Neural cell (in vitro differentiated cells): Measurements from ENCODE around the gene IQSEC1. TPM values are rescaled to one million over a fixed set of nuclear protein-coding genes. Genes with fewer than 3 reads are reported as not detected.
A peak's percentile ranks its signal among the peaks of the same experiment; 100 is the strongest.

Experiments used
- H2AFZ ChIP-seq: fragments of 200-600, 300-800 bp; sonication (generic), shearing (Covaris generic); 2 replicates; pipeline ENCODE4 v1.6.0; 2014; ENCODE audit warnings: low read depth, mild to moderate bottlenecking, antibody characterized with exemption, low read length, moderate library complexity
- H3F3A ChIP-seq: fragments of 200-600 bp; shearing (Covaris generic); 2 replicates; pipeline ENCODE4 v1.6.1; 2016; ENCODE audit warnings: mild to moderate bottlenecking, moderate library complexity, mixed read lengths, antibody characterized with exemption, low read length; ENCODE audit not compliant: insufficient read depth, poor library complexity, severe bottlenecking
- H3K27ac ChIP-seq: fragments of 200-600, 300-800 bp; sonication (generic), shearing (Covaris generic); 2 replicates; pipeline ENCODE4 v1.5.1; 2014; ENCODE audit warnings: mild to moderate bottlenecking, low read length, moderate library complexity
- H3K27me3 ChIP-seq: fragments of 300-800, 200-600 bp; sonication (generic), shearing (Covaris generic); 2 replicates; pipeline ENCODE4 v1.6.0; 2014; ENCODE audit warnings: mild to moderate bottlenecking, low read depth, low read length, moderate library complexity; ENCODE audit not compliant: insufficient read depth
- H3K36me3 ChIP-seq: fragments of 300-800, 200-600 bp; sonication (generic), shearing (Covaris generic); 2 replicates; pipeline ENCODE4 v1.5.1; 2014; ENCODE audit warnings: mild to moderate bottlenecking, antibody characterized with exemption, low read length, moderate library complexity; ENCODE audit not compliant: insufficient read depth
- H3K4me2 ChIP-seq: fragments of 300-800, 200-600 bp; sonication (generic), shearing (Covaris generic); 2 replicates; pipeline ENCODE4 v1.6.0; 2014; ENCODE audit warnings: mild to moderate bottlenecking, low read length
- H3K4me3 ChIP-seq: fragments of 300-800, 200-600 bp; sonication (generic), shearing (Covaris generic); 2 replicates; pipeline ENCODE4 v1.5.1; 2014; ENCODE audit warnings: mild to moderate bottlenecking, low read length, moderate library complexity
- H3K79me2 ChIP-seq: fragments of 200-600 bp; shearing (Covaris generic); replicated peaks from 2 replicates; pipeline ENCODE4 v1.6.0; 2014; ENCODE audit warnings: mild to moderate bottlenecking, low read length, moderate library complexity; ENCODE audit not compliant: insufficient read depth
- H3K9ac ChIP-seq: fragments of 300-800, 200-600 bp; sonication (generic), shearing (Covaris generic); 2 replicates; pipeline ENCODE4 v1.6.1; 2016; ENCODE audit warnings: mild to moderate bottlenecking, low read length, mixed read lengths
- H3K9me2 ChIP-seq: fragments of 200-600 bp; shearing (Covaris generic); 2 replicates; pipeline ENCODE4 v1.6.1; 2016; ENCODE audit warnings: mild to moderate bottlenecking, low read length, mixed read lengths; ENCODE audit not compliant: insufficient read depth
- H3K9me3 ChIP-seq: fragments of 200-600, 300-800 bp; sonication (generic), shearing (Covaris generic); 2 replicates; pipeline ENCODE4 v1.6.1; 2016; ENCODE audit warnings: mild to moderate bottlenecking, mixed run types, low read length, moderate library complexity, mixed read lengths
- H4K20me1 ChIP-seq: fragments of 200-600 bp; shearing (Covaris generic); 2 replicates; pipeline ENCODE4 v1.6.1; 2016; ENCODE audit warnings: mild to moderate bottlenecking, mixed run types; ENCODE audit not compliant: insufficient read depth
- CTCF ChIP-seq: fragments of 450-650 bp; IDR thresholded peaks from 2 replicates; pipeline ENCODE4 v1.5.1; 2014; ENCODE audit warnings: antibody characterized with exemption, mild to moderate bottlenecking, moderate library complexity; ENCODE audit not compliant: poor library complexity, severe bottlenecking
- EP300 ChIP-seq: fragments of 450-650 bp; conservative IDR thresholded peaks from 2 replicates; pipeline ENCODE4 v1.6.1; 2014; ENCODE audit warnings: antibody characterized with exemption, mild to moderate bottlenecking, moderate library complexity; ENCODE audit not compliant: poor library complexity, severe bottlenecking
- EZH2 ChIP-seq: fragments of 200-600, 300-800 bp; shearing (Covaris generic), sonication (generic); IDR thresholded peaks from 2 replicates; pipeline ENCODE4 v1.6.1; 2014; ENCODE audit warnings: antibody characterized with exemption, low read length, borderline replicate concordance, mild to moderate bottlenecking; ENCODE audit not compliant: insufficient read depth, poor library complexity, severe bottlenecking
- MXI1 ChIP-seq: fragments of 450-650 bp; conservative IDR thresholded peaks from 2 replicates; pipeline ENCODE4 v1.6.1; 2014; ENCODE audit warnings: antibody characterized with exemption, mild to moderate bottlenecking; ENCODE audit not compliant: poor library complexity, severe bottlenecking
- POLR2AphosphoS5 ChIP-seq: IDR thresholded peaks from 2 replicates; pipeline ENCODE4 v1.6.1; 2012
- RAD21 ChIP-seq: fragments of 450-650 bp; conservative IDR thresholded peaks from 2 replicates; pipeline ENCODE4 v1.6.1; 2014; ENCODE audit warnings: antibody characterized with exemption, mild to moderate bottlenecking, moderate library complexity
- REST ChIP-seq: IDR thresholded peaks from 2 replicates; pipeline ENCODE4 v1.6.1; 2012; ENCODE audit warnings: borderline replicate concordance
- SMC3 ChIP-seq: fragments of 450-650 bp; conservative IDR thresholded peaks from 2 replicates; pipeline ENCODE4 v1.6.1; 2014; ENCODE audit warnings: antibody characterized with exemption, mild to moderate bottlenecking, moderate library complexity; ENCODE audit not compliant: poor library complexity
- TAF1 ChIP-seq: IDR thresholded peaks from 2 replicates; pipeline ENCODE4 v1.6.1; 2012; ENCODE audit warnings: low read depth
- polyA plus RNA-seq: library from polyadenylated mRNA; depleted of rRNA; stranded (reverse); fragments of >200 nt; gene quantifications from 2 replicates; pipeline ENCODE4 v1.2.3, GENCODE V29; 2014

The IQSEC1 gene
- polyA plus RNA-seq, 1 donor from 2014 or later, result 6.0 TPM

- TF ChIP-seq CTCF (peak; percentile 17), EZH2 (no peak), SMC3 (peak; percentile 7)
- Histone ChIP-seq H3F3A (no peaks in the 10 kb centered on the region), H3K79me2 (no peaks in the 10 kb centered on the region), H2AFZ (no peak overlapping the region), H3K4me2 (peak overlapping the region; percentile 48), H3K36me3 (no peaks in the 10 kb centered on the region), H3K9me2 (no peaks in the 10 kb centered on the region), H3K4me3 (peak overlapping the region; percentile 77), H3K27me3 (peaks cover 6% of the 10 kb centered on the region), H3K9me3 (no peaks in the 10 kb centered on the region), H3K27ac (no peak overlapping the region), H4K20me1 (no peaks in the 10 kb centered on the region), H3K9ac (peak overlapping the region; percentile 73)
These were observed 80.4 kb downstream of the IQSEC1 start for GRCh38 chr3:12992629-12993516.

- H3K27ac ChIP-seq, result no peak overlapping the region
- no peaks in the 10 kb centered on the region for H3K9me2 ChIP-seq
- no peak overlapping the region for H2AFZ ChIP-seq
- H3K27me3 ChIP-seq, result peaks cover 6% of the 10 kb centered on the region
- H4K20me1 ChIP-seq, result no peaks in the 10 kb centered on the region
- H3K36me3 ChIP-seq, result no peaks in the 10 kb centered on the region
- TF ChIP-seq SMC3 (no peak), CTCF (no peak), TAF1 (no peak), EZH2 (no peak), POLR2AphosphoS5 (no peak), EP300 (no peak), REST (no peak), MXI1 (no peak), RAD21 (no peak)
- H3K79me2 ChIP-seq, result no peaks in the 10 kb centered on the region
- no peak overlapping the region for H3K9ac ChIP-seq
- no peaks in the 10 kb centered on the region for H3F3A ChIP-seq
- no peaks in the 10 kb centered on the region for H3K9me3 ChIP-seq
- H3K4me2 ChIP-seq, result no peak overlapping the region
- H3K4me3 ChIP-seq, result no peak overlapping the region
These were observed 81.4 kb downstream of the IQSEC1 start for GRCh38 chr3:12991861-12992281.
